Measurements from ENCODE around the gene FAM241A.

The FAM241A gene

GRCh38 chr4:112119353-112119783, 25.9 kb upstream of the FAM241A start:
- DNase-seq (ENCODE audit: low read depth): no peak
- no peak for TF ChIP-seq CTCF (conservative IDR thresholded peaks at IDR 0.05; ENCODE audit: low read depth, low read length)
- H3K4me3 ChIP-seq (ENCODE audit: low read depth, low read length): no peak overlapping the region

GRCh38 chr4:112120021-112120420, 25.2 kb upstream of the FAM241A start:
- DNase-seq (ENCODE audit: low read depth): peak; percentile 79
- no peak overlapping the region for H3K4me3 ChIP-seq (ENCODE audit: low read depth, low read length)
- no peak for TF ChIP-seq CTCF (conservative IDR thresholded peaks at IDR 0.05; ENCODE audit: low read depth, low read length)

GRCh38 chr4:112125416-112125815, 19.8 kb upstream of the FAM241A start:
- no peak for TF ChIP-seq CTCF (conservative IDR thresholded peaks at IDR 0.05; ENCODE audit: low read depth, low read length)
- H3K4me3 ChIP-seq (ENCODE audit: low read depth, low read length): no peak overlapping the region
- no peak for DNase-seq (ENCODE audit: low read depth)

- H3K4me3 ChIP-seq (ENCODE audit: low read depth, low read length): no peak overlapping the region
- TF ChIP-seq CTCF (conservative IDR thresholded peaks at IDR 0.05; ENCODE audit: low read depth, low read length): no peak
- peak; percentile 48 for DNase-seq (ENCODE audit: low read depth)
These were observed 18.1 kb upstream of the FAM241A start for GRCh38 chr4:112127048-112127637.

GRCh38 chr4:112127803-112128202, 17.5 kb upstream of the FAM241A start:
- DNase-seq (ENCODE audit: low read depth): peak; percentile 71
- no peak for TF ChIP-seq CTCF (conservative IDR thresholded peaks at IDR 0.05; ENCODE audit: low read depth, low read length)
- no peak overlapping the region for H3K4me3 ChIP-seq (ENCODE audit: low read depth, low read length)

GRCh38 chr4:112128452-112128851, 16.8 kb upstream of the FAM241A start:
- TF ChIP-seq CTCF (conservative IDR thresholded peaks at IDR 0.05; ENCODE audit: low read depth, low read length): no peak
- DNase-seq (ENCODE audit: low read depth): no peak
- H3K4me3 ChIP-seq (ENCODE audit: low read depth, low read length): no peak overlapping the region

GRCh38 chr4:112130906-112131305, 14.3 kb upstream of the FAM241A start:
- TF ChIP-seq CTCF (conservative IDR thresholded peaks at IDR 0.05; ENCODE audit: low read depth, low read length): no peak
- DNase-seq (ENCODE audit: low read depth): peak; percentile 34
- no peak overlapping the region for H3K4me3 ChIP-seq (ENCODE audit: low read depth, low read length)
